Measurements from ENCODE around the gene PTPRQ. TPM values are rescaled to one million over a fixed set of nuclear protein-coding genes. Genes with fewer than 3 reads are reported as not detected.

PTPRQ gene
- total RNA-seq, 1 donor from 2014 or later, result 0.07 TPM

DNA sequence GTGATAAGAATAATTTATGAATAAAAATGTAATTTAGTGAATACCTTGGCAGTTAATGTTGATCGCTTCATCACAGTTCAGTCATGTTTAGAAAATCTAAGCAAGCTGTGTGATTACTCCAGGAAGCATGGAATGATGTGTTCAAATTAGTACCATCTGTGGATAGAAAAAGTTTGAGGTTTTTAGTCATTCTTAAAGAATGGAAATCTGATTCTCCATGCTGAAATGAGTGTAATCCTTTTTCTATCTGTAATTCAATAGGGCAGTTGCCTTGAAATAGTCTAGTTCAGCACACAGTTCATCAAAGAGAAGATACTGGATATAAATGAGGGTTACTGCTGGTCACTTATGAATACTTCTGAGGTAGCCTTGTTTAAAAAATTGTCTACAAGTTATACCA, 136.2 kb downstream of the PTPRQ start:
- Histone ChIP-seq H3K4me1 (peaks cover 8% of the 10 kb centered on the region), H3K36me3 (no peaks in the 10 kb centered on the region), H3K27me3 (no peaks in the 10 kb centered on the region), H3K9me3 (ENCODE audit: low read depth) (no peaks in the 10 kb centered on the region), H3K79me2 (ENCODE audit: low read depth) (no peaks in the 10 kb centered on the region), H3K4me2 (no peak overlapping the region), H3K4me3 (no peak overlapping the region), H2AFZ (replicated peaks) (no peak overlapping the region), H3F3A (ENCODE audit: low read depth) (no peaks in the 10 kb centered on the region), H4K20me1 (ENCODE audit: low read depth) (no peaks in the 10 kb centered on the region), H3K27ac (no peak overlapping the region), H3K9ac (no peak overlapping the region)
- H3K4me1 Mint-ChIP-seq, result no peaks in the 10 kb centered on the region
- no peaks in the 10 kb centered on the region for H3K9me3 Mint-ChIP-seq
- no peak overlapping the region for H3K27ac Mint-ChIP-seq
- no peaks in the 10 kb centered on the region for H3K36me3 Mint-ChIP-seq
- no peak overlapping the region for H3K4me3 Mint-ChIP-seq
- TF ChIP-seq, protein P1, sequence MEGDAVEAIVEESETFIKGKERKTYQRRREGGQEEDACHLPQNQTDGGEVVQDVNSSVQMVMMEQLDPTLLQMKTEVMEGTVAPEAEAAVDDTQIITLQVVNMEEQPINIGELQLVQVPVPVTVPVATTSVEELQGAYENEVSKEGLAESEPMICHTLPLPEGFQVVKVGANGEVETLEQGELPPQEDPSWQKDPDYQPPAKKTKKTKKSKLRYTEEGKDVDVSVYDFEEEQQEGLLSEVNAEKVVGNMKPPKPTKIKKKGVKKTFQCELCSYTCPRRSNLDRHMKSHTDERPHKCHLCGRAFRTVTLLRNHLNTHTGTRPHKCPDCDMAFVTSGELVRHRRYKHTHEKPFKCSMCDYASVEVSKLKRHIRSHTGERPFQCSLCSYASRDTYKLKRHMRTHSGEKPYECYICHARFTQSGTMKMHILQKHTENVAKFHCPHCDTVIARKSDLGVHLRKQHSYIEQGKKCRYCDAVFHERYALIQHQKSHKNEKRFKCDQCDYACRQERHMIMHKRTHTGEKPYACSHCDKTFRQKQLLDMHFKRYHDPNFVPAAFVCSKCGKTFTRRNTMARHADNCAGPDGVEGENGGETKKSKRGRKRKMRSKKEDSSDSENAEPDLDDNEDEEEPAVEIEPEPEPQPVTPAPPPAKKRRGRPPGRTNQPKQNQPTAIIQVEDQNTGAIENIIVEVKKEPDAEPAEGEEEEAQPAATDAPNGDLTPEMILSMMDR (IDR thresholded peaks at IDR 0.05), result no peak
- TF ChIP-seq EZH2phosphoT487 (IDR thresholded peaks at IDR 0.05), result no peak
- TF ChIP-seq EZH2 (IDR thresholded peaks at IDR 0.05), result no peak
- no peaks in the 10 kb centered on the region for H3K27me3 Mint-ChIP-seq (ENCODE audit: insufficient read depth, low read depth)
- DNase-seq (ENCODE audit: low spot score), result no peak

DNA sequence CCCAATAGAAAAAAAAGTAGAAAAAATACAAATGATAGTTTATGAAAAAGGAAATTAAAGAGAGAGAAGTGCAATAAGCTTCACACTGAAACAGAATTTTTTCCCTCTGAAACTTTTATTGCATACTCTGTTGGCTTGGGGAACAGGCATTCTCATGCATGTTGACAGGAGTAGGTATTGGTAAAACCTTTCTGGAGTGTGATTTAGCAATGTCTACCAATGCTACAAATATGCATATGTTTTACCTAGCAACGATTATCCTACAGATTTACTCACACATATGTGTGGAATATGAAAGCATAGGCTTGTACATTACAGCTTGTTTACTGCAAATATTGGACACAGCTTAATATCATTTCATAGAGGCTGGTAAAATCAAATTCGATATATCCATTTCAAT, 137.7 kb downstream of the PTPRQ start:
- no peaks in the 10 kb centered on the region for H3F3A ChIP-seq (ENCODE audit: low read depth)
- no peaks in the 10 kb centered on the region for H3K9me3 ChIP-seq (ENCODE audit: low read depth)
- DNase-seq (ENCODE audit: low spot score), result no peak
- no peak overlapping the region for H3K9ac ChIP-seq
- H2AFZ ChIP-seq (replicated peaks), result no peak overlapping the region
- Mint-ChIP-seq H3K4me1 (no peaks in the 10 kb centered on the region), H3K27me3 (ENCODE audit: insufficient read depth, low read depth) (no peaks in the 10 kb centered on the region), H3K36me3 (no peaks in the 10 kb centered on the region), H3K27ac (no peak overlapping the region), H3K4me3 (no peak overlapping the region), H3K9me3 (no peaks in the 10 kb centered on the region)
- H3K79me2 ChIP-seq (ENCODE audit: low read depth), result no peaks in the 10 kb centered on the region
- TF ChIP-seq, protein P1 (IDR thresholded peaks at IDR 0.05), result no peak
- TF ChIP-seq EZH2phosphoT487 (IDR thresholded peaks at IDR 0.05), result no peak
- TF ChIP-seq EZH2 (IDR thresholded peaks at IDR 0.05), result no peak
- H3K27ac ChIP-seq, result no peak overlapping the region
- peaks cover 8% of the 10 kb centered on the region for H3K4me1 ChIP-seq
- H4K20me1 ChIP-seq (ENCODE audit: low read depth), result no peaks in the 10 kb centered on the region
- no peak overlapping the region for H3K4me2 ChIP-seq
- H3K27me3 ChIP-seq, result no peaks in the 10 kb centered on the region
- H3K4me3 ChIP-seq, result no peak overlapping the region
- H3K36me3 ChIP-seq, result no peaks in the 10 kb centered on the region

DNA sequence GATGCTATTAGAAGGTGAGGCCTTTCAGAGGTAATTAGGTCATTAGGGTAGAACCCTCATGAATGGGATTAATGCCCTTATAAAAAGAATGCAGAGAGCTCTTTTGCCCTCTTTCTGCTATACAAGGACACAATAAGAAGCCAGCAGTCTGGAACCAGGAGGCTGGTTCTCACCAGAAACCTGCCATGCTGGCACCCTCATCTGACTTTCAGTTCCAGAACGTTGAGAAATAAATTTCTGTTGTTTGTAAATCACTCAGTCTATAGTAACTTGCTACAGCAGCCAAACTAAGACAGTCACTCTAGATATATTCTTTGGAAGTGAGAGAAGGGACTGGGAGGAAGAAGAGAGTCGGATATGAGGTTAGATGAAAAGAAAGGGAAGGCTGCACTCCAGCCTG, 138.4 kb downstream of the PTPRQ start:
- Histone ChIP-seq H3K9ac (no peak overlapping the region), H3K9me3 (ENCODE audit: low read depth) (no peaks in the 10 kb centered on the region), H2AFZ (replicated peaks) (no peak overlapping the region), H3K4me2 (no peak overlapping the region), H3K36me3 (no peaks in the 10 kb centered on the region), H3K4me1 (peaks cover 8% of the 10 kb centered on the region), H3K4me3 (no peak overlapping the region), H3K79me2 (ENCODE audit: low read depth) (no peaks in the 10 kb centered on the region), H3K27ac (no peak overlapping the region), H3F3A (ENCODE audit: low read depth) (no peaks in the 10 kb centered on the region), H4K20me1 (ENCODE audit: low read depth) (no peaks in the 10 kb centered on the region), H3K27me3 (no peaks in the 10 kb centered on the region)
- TF ChIP-seq EZH2 (IDR thresholded peaks at IDR 0.05) (no peak), EZH2phosphoT487 (IDR thresholded peaks at IDR 0.05) (no peak)
- TF ChIP-seq, protein P1 (IDR thresholded peaks at IDR 0.05), result no peak
- H3K4me3 Mint-ChIP-seq, result no peak overlapping the region
- H3K27me3 Mint-ChIP-seq (ENCODE audit: insufficient read depth, low read depth), result no peaks in the 10 kb centered on the region
- H3K4me1 Mint-ChIP-seq, result no peaks in the 10 kb centered on the region
- H3K27ac Mint-ChIP-seq, result no peak overlapping the region
- DNase-seq (ENCODE audit: low spot score), result peak; percentile 9
- H3K9me3 Mint-ChIP-seq, result no peaks in the 10 kb centered on the region
- no peaks in the 10 kb centered on the region for H3K36me3 Mint-ChIP-seq

Data from neural progenitor cell (in vitro differentiated cells).